Naive B cell (primary cell): ENCODE results near the gene GRB14. TPM values are rescaled to one million over a fixed set of nuclear protein-coding genes. Genes with fewer than 3 reads are reported as not detected.
A peak's percentile ranks its signal among the peaks of the same experiment; 100 is the strongest.

Experiments
- ATAC-seq, 2 donors: fragments of 150-1000 bp; cut with Tn5 transposase; 2 replicates each; pipeline ENCODE4 v1.10.0; 2021; ENCODE audit warnings: low read depth in 2 of 2, mild to moderate bottlenecking in 2 of 2, moderate library complexity in 2 of 2
- DNase-seq: peaks from one replicate; pipeline ENCODE4 v3.0.0; 2022
- H3K27ac Mint-ChIP-seq, 6 donors: one replicate each; pipeline ENCODE4 v1.8.0; 2020 to 2022; ENCODE audit warnings: mild to moderate bottlenecking in 6 of 6, mixed read lengths in 6 of 6, moderate library complexity in 5 of 6, inconsistent platforms in 2 of 6
- H3K27me3 Mint-ChIP-seq, 3 donors: one replicate each; pipeline ENCODE4 v1.8.0; 2021 to 2022; ENCODE audit warnings: mixed read lengths in 3 of 3, mild to moderate bottlenecking in 1 of 3
- H3K36me3 Mint-ChIP-seq, 2 donors: one replicate each; pipeline ENCODE4 v1.8.0; 2020 to 2022; ENCODE audit warnings: mixed read lengths in 2 of 2, inconsistent platforms in 1 of 2, mild to moderate bottlenecking in 1 of 2
- H3K4me1 Mint-ChIP-seq, 3 donors: one replicate each; pipeline ENCODE4 v1.8.0; 2020 to 2022; ENCODE audit warnings: mixed read lengths in 3 of 3, inconsistent platforms in 1 of 3, mild to moderate bottlenecking in 1 of 3, moderate library complexity in 1 of 3
- H3K4me3 Mint-ChIP-seq, 8 donors: one replicate each; pipeline ENCODE4 v1.8.0; 2020 to 2022; ENCODE audit warnings: mild to moderate bottlenecking in 8 of 8, mixed read lengths in 8 of 8, moderate library complexity in 8 of 8, inconsistent platforms in 2 of 8
- H3K9me3 Mint-ChIP-seq, 7 donors: one replicate each; pipeline ENCODE4 v1.8.0; 2020 to 2022; ENCODE audit warnings: mixed read lengths in 7 of 7, mild to moderate bottlenecking in 5 of 7, inconsistent platforms in 2 of 7, moderate library complexity in 1 of 7
- polyA plus RNA-seq, 6 donors: library from polyadenylated mRNA; unstranded; fragments of 300-500 nt; fragmentation: Illumina TruSeq; gene quantifications; one replicate each; pipeline ENCODE4 v1.2.3, GENCODE V29; 2021; ENCODE audit warnings: low read depth in 6 of 6

GRB14 gene
- under 1 TPM in 2 of 6 donors, not detected in 4; 0.16 to 0.20 TPM for polyA plus RNA-seq

DNA sequence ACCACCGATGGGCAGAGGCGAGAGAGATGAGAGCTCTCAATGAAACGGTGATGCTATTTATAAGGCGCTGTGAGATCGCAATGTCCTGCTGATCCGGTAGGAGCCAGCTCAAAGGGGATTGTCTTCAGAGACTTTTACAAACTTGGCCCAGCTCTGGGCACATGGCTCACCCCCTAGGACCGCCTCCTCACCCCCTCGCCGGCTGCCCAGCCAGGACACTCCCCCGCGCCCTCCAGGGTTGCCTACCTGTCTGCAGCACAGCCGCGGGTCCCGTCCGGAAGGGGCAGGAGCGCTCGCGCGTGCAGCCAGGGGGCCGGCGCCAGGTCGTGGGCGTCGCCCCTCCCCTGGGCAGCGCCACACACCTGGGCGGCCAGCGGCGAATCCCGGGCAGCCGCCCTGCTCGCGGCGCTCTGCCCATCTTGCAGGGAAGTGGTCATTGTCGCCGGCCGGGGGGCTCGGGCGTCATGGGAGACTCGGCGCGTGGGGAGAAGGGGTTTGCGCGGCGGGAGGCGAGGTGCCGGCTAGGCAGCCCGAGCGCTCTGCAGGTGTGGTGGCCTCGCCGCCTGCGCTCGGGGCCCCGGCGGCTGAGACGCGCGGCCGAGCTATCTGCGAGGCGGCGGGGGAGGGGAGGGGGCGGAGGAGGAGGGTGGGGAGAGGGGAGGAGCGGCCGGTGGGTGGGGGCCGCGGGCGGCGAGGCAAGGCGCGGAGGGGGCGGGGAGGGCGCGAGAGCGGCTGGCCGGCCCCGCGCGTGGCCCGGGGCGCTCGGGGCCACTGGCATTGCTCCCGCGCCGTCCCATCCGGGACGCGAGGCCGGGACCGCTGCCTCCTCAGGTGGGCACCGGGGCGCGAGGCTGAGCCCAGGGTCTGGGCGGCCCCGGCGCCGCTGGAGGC lies at the start of gene GRB14:
TSS of gene GRB14 (minus strand) at position 610 of the 891 bp plus-strand sequence. CDS start at position 437, 173 bp downstream.
- H3K36me3 Mint-ChIP-seq = no peaks in the 10 kb centered on the region
- no peak within 1 kb of the TSS for H3K27ac Mint-ChIP-seq
- H3K27me3 Mint-ChIP-seq = peaks cover 50 to 55% (median 54%) of the 10 kb centered on the region in 3 donors
- peaks cover 0 to 2% (median 0%) of the 10 kb centered on the region in 7 donors for H3K9me3 Mint-ChIP-seq
- ATAC-seq (peak; percentile 54 to 58), DNase-seq (peak; percentile 9)
- peak within 1 kb of the TSS; percentile 56 to 94 (median 85) for H3K4me3 Mint-ChIP-seq
- H3K4me1 Mint-ChIP-seq = peaks cover 4 to 8% (median 5%) of the 10 kb centered on the region in 3 donors

DNA sequence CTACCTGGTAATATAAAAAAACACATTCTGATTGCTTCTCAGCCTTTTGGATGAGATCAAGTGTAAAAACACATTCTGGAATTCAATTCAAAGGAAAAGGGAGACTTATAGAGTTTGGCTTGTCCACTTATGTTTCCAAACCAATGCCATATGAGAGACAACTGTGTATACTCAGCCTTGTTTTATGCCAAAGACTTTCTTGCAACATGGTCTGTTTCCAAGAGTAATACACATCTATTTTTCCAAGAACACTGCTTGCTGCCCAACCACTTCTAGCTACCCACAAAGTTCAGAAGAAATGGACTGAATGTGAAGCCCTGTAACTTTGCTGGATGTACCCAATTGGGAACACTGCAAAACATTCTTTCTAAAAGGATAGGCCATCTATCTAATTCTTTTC lies 48.0 kb upstream of the GRB14 start:
- Mint-ChIP-seq H3K27ac (no peak overlapping the region), H3K4me1 (peaks cover 10 to 12% (median 11%) of the 10 kb centered on the region in 3 donors), H3K36me3 (peaks cover 15 to 23% of the 10 kb centered on the region in 2 donors), H3K4me3 (no peak overlapping the region), H3K9me3 (no peaks in the 10 kb centered on the region), H3K27me3 (no peaks in the 10 kb centered on the region)
- DNase-seq = no peak
- no peak for ATAC-seq

DNA sequence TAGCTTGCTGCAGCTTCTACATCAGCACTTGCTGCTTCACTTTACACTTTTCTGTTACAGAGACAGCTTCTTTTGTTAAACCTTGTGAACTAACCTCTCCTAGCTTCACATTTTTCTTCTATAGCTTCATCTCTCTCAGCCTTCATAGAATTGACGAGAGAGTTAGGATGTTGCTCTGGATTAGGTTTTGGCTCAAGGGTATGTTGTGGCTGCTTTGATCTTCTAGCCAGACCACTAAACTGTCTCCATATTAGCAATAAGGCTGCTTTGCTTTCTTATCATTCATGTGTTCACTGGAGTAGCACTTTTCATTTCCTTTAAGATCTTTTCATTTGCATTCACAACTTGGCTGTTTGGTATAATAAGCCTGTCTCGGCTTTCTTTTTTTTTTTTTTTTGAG lies 46.3 kb upstream of the GRB14 start:
- peak overlapping the region in 2 of 8 donors; percentile 8 to 17 for H3K4me3 Mint-ChIP-seq
- DNase-seq = no peak
- no peaks in the 10 kb centered on the region for H3K27me3 Mint-ChIP-seq
- peak in 1 of 2 donors; percentile 25 for ATAC-seq
- H3K4me1 Mint-ChIP-seq = peaks cover 10 to 12% (median 11%) of the 10 kb centered on the region in 3 donors
- peak overlapping the region in 3 of 6 donors; percentile 28 to 48 (median 42) for H3K27ac Mint-ChIP-seq
- H3K36me3 Mint-ChIP-seq = peaks cover 21 to 31% of the 10 kb centered on the region in 2 donors
- H3K9me3 Mint-ChIP-seq = no peaks in the 10 kb centered on the region

DNA sequence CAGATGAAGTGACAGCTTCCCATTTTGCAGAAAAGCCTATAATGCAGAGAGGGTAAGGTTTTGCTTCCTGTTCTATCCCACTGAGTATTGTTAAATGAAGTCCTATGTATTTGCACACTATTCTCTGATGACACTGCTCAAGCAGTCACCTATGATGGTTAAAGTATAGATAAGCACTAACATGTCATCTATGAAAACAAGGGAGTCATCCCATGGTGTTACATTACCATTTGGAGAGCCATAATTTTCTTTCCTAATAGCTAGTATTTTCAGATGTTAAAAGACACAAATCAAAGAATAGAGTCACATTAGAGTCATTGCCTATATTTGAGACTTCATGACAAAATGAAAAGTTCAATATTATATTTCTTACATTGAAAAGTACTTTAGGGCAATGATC lies 42.8 kb upstream of the GRB14 start:
- Mint-ChIP-seq H3K27me3 (no peaks in the 10 kb centered on the region), H3K9me3 (no peaks in the 10 kb centered on the region), H3K4me1 (peaks cover 10 to 12% (median 11%) of the 10 kb centered on the region in 3 donors), H3K36me3 (peaks cover 22 to 38% of the 10 kb centered on the region in 2 donors), H3K4me3 (no peak overlapping the region), H3K27ac (no peak overlapping the region)
- DNase-seq (no peak), ATAC-seq (no peak)

DNA sequence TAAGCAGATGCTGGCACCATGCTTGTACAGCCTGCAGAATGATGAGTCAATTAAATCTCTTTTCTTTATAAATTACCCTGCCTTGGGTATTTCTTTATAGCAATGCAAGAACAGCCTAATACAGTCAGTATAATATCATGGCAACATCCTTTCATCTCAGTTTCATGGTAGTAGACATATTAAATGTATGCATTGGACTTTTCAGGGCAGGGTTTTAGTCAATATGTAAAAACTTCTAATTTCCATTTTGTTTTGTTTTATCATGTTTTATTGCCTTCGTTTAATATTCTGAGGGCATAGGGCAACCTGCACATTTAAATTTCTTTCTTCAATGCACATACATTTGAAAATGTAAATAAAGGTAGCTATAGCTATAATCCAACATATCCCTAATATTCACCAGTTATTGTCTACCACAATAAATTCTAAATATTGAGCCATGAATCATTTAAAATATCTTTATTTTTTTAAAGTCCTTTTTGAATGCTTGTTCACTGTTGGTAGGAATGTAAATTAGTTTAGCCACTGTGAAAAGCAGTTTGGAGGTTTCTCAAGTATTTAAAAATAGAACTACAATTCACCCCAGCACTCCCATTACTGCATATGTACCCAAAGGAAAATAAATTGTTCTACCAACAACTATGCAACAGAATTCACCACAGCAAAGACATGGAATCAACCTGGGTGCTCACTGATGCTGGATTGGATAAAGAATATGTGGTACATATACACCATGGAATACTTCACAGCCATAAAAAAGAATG lies 41.8 kb upstream of the GRB14 start:
- Mint-ChIP-seq H3K27ac (peak overlapping the region in 2 of 6 donors; percentile 1 to 10), H3K9me3 (peaks cover 0 to 7% (median 0%) of the 10 kb centered on the region in 7 donors), H3K36me3 (peaks cover 33 to 43% of the 10 kb centered on the region in 2 donors), H3K4me1 (peaks cover 7 to 8% (median 8%) of the 10 kb centered on the region in 3 donors), H3K27me3 (no peaks in the 10 kb centered on the region), H3K4me3 (no peak overlapping the region)
- ATAC-seq = no peak
- DNase-seq = no peak

DNA sequence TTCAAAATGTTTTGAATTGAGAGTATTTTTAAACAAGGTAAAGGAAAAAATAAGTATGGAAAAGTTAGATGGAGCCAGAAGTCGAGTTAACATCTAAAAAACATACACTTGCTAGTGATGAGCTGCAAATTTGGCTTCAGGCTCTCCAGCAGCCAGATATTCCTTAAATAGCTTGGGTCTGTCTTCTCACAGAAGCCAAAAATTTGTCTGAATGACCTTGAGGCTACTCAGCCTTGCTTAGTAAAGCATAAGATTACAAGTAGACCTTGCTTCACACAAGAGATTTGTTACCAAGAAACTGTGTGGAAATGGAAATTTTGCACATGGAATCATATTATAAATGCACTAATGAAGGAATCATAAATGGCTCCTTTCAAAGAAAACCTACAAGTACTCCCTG lies 40.8 kb upstream of the GRB14 start:
- H3K36me3 Mint-ChIP-seq = peaks cover 40 to 53% of the 10 kb centered on the region in 2 donors
- peaks cover 0 to 11% (median 0%) of the 10 kb centered on the region in 7 donors for H3K9me3 Mint-ChIP-seq
- DNase-seq = no peak
- no peaks in the 10 kb centered on the region for H3K4me1 Mint-ChIP-seq
- no peak overlapping the region for H3K27ac Mint-ChIP-seq
- ATAC-seq = no peak
- H3K4me3 Mint-ChIP-seq = no peak overlapping the region
- no peaks in the 10 kb centered on the region for H3K27me3 Mint-ChIP-seq

- ATAC-seq (no peak), DNase-seq (no peak)
- Mint-ChIP-seq H3K4me3 (no peak overlapping the region), H3K4me1 (no peaks in the 10 kb centered on the region), H3K36me3 (peaks cover 34 to 50% of the 10 kb centered on the region in 2 donors), H3K27ac (no peak overlapping the region), H3K9me3 (peaks cover 0 to 11% (median 0%) of the 10 kb centered on the region in 7 donors), H3K27me3 (no peaks in the 10 kb centered on the region)
Measured at GRCh38 chr2:164661349-164661748, 40.1 kb upstream of the GRB14 start.

DNA sequence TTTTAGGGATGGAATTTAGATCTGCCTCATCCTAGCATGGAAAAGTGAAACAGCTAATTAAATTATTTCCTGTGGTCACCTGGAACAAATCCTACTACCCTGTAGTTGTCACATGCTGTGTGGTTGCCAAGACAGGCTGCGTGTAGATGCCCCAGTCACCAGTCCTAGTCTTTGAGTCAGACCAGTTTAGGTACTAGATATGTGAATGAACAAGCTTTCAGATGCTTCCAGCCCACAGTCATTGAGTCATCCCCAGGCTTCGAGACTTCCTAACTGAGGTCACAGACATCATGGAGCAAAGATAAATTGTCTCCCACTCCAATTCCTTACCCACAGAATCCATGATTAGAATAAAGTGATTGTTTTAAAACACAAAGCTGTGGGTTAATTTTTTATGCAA lies 35.8 kb upstream of the GRB14 start:
- peaks cover 11 to 38% (median 17%) of the 10 kb centered on the region in 7 donors for H3K9me3 Mint-ChIP-seq

GRCh38 chr2:164655750-164656149 lies 34.5 kb upstream of the GRB14 start:
- H3K27me3 Mint-ChIP-seq = no peaks in the 10 kb centered on the region
- peak overlapping the region in 1 of 6 donors; percentile 69 for H3K27ac Mint-ChIP-seq
- H3K4me3 Mint-ChIP-seq = no peak overlapping the region
- H3K36me3 Mint-ChIP-seq = peaks cover 55% of the 10 kb centered on the region in 2 donors
- H3K4me1 Mint-ChIP-seq = no peaks in the 10 kb centered on the region
- H3K9me3 Mint-ChIP-seq = peaks cover 17 to 52% (median 23%) of the 10 kb centered on the region in 7 donors
- DNase-seq (no peak), ATAC-seq (no peak)

More for the DNA sequence above, 35.8 kb upstream of the GRB14 start:
- Mint-ChIP-seq H3K27me3 (no peaks in the 10 kb centered on the region), H3K36me3 (peaks cover 45 to 47% of the 10 kb centered on the region in 2 donors), H3K27ac (no peak overlapping the region), H3K4me1 (no peaks in the 10 kb centered on the region), H3K4me3 (no peak overlapping the region)
- no peak for ATAC-seq
- no peak for DNase-seq

DNA sequence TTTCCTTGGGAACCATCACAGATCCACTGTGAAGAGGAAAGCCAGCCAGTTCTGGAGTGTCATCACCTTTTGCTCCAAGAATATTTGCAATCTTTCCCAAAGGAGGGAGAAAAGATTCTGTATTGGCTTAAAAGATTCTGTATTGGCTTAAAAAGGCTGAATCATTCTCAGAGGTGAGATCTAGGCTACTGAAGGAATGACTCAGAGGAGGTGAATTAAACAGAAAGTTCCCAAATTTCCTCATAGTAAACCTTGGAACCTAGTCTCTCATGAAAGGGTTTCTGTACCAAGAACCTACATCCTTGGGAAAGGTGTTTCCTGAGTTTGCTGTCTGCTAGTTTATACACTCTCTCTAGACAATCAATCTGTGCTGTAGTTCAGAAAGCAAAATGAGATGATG lies 34.1 kb upstream of the GRB14 start:
- H3K27ac Mint-ChIP-seq = peak overlapping the region in 1 of 6 donors; percentile 69
- DNase-seq = no peak
- no peaks in the 10 kb centered on the region for H3K4me1 Mint-ChIP-seq
- peaks cover 56 to 59% of the 10 kb centered on the region in 2 donors for H3K36me3 Mint-ChIP-seq
- ATAC-seq = no peak
- no peaks in the 10 kb centered on the region for H3K27me3 Mint-ChIP-seq
- H3K4me3 Mint-ChIP-seq = no peak overlapping the region
- H3K9me3 Mint-ChIP-seq = peaks cover 21 to 56% (median 27%) of the 10 kb centered on the region in 7 donors

GRCh38 chr2:164651361-164651760 lies 30.1 kb upstream of the GRB14 start:
- H3K36me3 Mint-ChIP-seq = peaks cover 36 to 56% of the 10 kb centered on the region in 2 donors
- H3K9me3 Mint-ChIP-seq = peaks cover 34 to 85% (median 57%) of the 10 kb centered on the region in 7 donors
- no peaks in the 10 kb centered on the region for H3K4me1 Mint-ChIP-seq
- H3K4me3 Mint-ChIP-seq = no peak overlapping the region
- no peak overlapping the region for H3K27ac Mint-ChIP-seq
- DNase-seq (no peak), ATAC-seq (no peak)
- H3K27me3 Mint-ChIP-seq = no peaks in the 10 kb centered on the region

DNA sequence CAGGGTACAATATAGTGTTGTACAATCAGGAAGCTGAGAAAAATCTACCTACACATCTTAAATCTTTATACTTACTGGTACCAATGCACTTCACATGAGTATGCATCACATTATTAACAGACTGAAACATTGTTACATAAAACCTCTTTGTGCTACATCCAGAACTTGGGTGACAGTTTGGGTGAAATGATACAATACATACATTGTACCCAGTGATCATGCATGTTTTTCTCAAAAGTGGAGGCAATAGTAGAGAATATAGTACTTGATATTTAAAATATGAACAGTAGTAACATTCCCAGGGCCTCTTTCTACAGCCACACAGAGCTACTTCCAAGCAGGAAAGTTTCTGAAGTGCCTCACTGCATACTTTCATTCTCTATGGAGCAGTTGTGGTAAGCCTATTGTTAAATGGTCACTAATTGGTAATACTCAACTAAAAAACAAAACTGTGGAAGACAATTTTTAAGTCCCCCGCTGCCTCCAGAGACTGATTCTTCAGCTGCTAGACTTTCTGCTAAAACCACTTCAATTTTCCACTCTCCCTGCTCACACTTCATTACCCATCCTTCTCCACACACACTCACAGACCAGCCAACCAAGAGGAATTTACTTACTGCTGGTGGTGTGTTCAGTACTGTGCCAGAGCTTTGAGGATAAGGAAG lies 22.9 kb upstream of the GRB14 start:
- ATAC-seq (no peak), DNase-seq (no peak)
- H3K27me3 Mint-ChIP-seq = no peaks in the 10 kb centered on the region
- no peak overlapping the region for H3K27ac Mint-ChIP-seq
- H3K4me3 Mint-ChIP-seq = no peak overlapping the region
- peaks cover 12 to 42% (median 23%) of the 10 kb centered on the region in 7 donors for H3K9me3 Mint-ChIP-seq
- no peaks in the 10 kb centered on the region for H3K4me1 Mint-ChIP-seq
- H3K36me3 Mint-ChIP-seq = peaks cover 7 to 12% of the 10 kb centered on the region in 2 donors
